ENCODE data around the gene ST7L.

DNA sequence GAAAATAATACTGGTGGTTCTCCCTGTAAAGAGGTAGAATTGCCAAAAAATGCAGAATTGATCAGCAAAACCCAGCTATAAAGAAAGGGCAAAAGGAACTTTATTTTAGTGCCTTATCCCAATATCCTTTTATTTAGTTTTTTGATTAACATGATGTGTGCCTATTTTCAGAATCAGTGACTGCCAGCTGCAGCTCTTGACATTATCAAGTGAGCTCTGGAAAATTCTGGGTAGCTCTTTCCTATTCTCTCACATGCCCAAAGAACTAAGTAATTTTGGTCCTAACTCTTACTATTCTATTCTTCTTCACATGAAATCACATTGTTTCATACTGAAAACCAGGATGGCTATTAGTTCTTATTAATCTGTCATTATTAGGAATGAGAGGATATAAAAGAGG lies 88.1 kb downstream of the ST7L start:
- TF ChIP-seq, protein P1, sequence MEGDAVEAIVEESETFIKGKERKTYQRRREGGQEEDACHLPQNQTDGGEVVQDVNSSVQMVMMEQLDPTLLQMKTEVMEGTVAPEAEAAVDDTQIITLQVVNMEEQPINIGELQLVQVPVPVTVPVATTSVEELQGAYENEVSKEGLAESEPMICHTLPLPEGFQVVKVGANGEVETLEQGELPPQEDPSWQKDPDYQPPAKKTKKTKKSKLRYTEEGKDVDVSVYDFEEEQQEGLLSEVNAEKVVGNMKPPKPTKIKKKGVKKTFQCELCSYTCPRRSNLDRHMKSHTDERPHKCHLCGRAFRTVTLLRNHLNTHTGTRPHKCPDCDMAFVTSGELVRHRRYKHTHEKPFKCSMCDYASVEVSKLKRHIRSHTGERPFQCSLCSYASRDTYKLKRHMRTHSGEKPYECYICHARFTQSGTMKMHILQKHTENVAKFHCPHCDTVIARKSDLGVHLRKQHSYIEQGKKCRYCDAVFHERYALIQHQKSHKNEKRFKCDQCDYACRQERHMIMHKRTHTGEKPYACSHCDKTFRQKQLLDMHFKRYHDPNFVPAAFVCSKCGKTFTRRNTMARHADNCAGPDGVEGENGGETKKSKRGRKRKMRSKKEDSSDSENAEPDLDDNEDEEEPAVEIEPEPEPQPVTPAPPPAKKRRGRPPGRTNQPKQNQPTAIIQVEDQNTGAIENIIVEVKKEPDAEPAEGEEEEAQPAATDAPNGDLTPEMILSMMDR (conservative IDR thresholded peaks at IDR 0.05 in 1 of 2, IDR thresholded peaks at IDR 0.05 in 1 of 2; ENCODE audit: extremely low read depth in 1 of 2, insufficient read depth in 1 of 2, low read depth in 1 of 2, low read length in 2 of 2) = no peak
- no peak for TF ChIP-seq EZH2 (IDR thresholded peaks at IDR 0.05; ENCODE audit: borderline replicate concordance, low read length)

Measured in mammary epithelial cell (primary cell).